Effector memory CD4-positive, alpha-beta T cell (primary cell): Measurements from ENCODE around the gene ZMYND10.
A peak's percentile ranks its signal among the peaks of the same experiment; 100 is the strongest.

Source experiments
- DNase-seq, 3 donors: peaks; one replicate each; pipeline ENCODE4 v3.0.0-alpha.2; 2020
- H3K27ac ChIP-seq: 2 replicates; pipeline ENCODE4 v1.7.0; 2013; ENCODE audit warnings: mild to moderate bottlenecking, low read length, moderate library complexity; ENCODE audit not compliant: insufficient read depth, poor library complexity, severe bottlenecking
- H3K27me3 ChIP-seq: replicated peaks from 2 replicates; pipeline ENCODE4 v1.7.0; 2013; ENCODE audit warnings: mild to moderate bottlenecking, low read length; ENCODE audit not compliant: insufficient read depth, control insufficient read depth, poor library complexity, severe bottlenecking
- H3K36me3 ChIP-seq: 2 replicates; pipeline ENCODE4 v1.7.0; 2013; ENCODE audit warnings: mild to moderate bottlenecking, low read length, moderate library complexity; ENCODE audit not compliant: control insufficient read depth, insufficient read depth
- H3K4me1 ChIP-seq: 2 replicates; pipeline ENCODE4 v1.7.0; 2013; ENCODE audit warnings: low read length, mild to moderate bottlenecking; ENCODE audit not compliant: control insufficient read depth, insufficient read depth, poor library complexity, severe bottlenecking
- H3K4me3 ChIP-seq: 2 replicates; pipeline ENCODE4 v1.7.0; 2013; ENCODE audit warnings: low read length, low read depth, mild to moderate bottlenecking; ENCODE audit not compliant: insufficient read depth, poor library complexity, severe bottlenecking
- H3K9me3 ChIP-seq: 2 replicates; pipeline ENCODE4 v1.7.0; 2013; ENCODE audit warnings: mild to moderate bottlenecking, low read length, moderate library complexity; ENCODE audit not compliant: control insufficient read depth

The ZMYND10 gene

DNA sequence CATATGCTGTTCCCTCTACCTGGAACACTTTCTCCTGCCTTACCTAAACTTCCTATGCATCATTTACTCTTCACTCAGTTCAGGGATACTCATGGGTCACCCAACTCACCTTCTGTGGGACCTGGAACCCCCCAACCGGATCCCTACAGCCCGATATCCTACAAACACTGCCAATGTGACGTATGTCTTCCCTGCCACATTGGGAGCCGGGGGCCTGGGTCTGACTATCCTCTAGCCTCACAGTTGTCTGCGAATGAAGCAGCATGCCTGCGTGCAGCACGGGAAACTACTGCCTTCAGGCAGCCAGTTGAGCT is 4.6 kb upstream of the ZMYND10 start:
- Histone ChIP-seq H3K4me3 (peak overlapping the region; percentile 81), H3K27ac (peak overlapping the region; percentile 94), H3K27me3 (no peaks in the 10 kb centered on the region), H3K4me1 (peaks cover 43% of the 10 kb centered on the region), H3K9me3 (no peaks in the 10 kb centered on the region), H3K36me3 (peaks cover 42% of the 10 kb centered on the region)
- DNase-seq, result no peak

GRCh38 chr3:50347187-50347813 is 1.8 kb upstream of the ZMYND10 start:
- no peaks in the 10 kb centered on the region for H3K9me3 ChIP-seq
- H3K36me3 ChIP-seq, result peaks cover 16% of the 10 kb centered on the region
- no peak overlapping the region for H3K27ac ChIP-seq
- no peak overlapping the region for H3K4me3 ChIP-seq
- no peaks in the 10 kb centered on the region for H3K27me3 ChIP-seq
- peak; percentile 66 to 77 (median 70) for DNase-seq
- H3K4me1 ChIP-seq, result peaks cover 44% of the 10 kb centered on the region

DNA sequence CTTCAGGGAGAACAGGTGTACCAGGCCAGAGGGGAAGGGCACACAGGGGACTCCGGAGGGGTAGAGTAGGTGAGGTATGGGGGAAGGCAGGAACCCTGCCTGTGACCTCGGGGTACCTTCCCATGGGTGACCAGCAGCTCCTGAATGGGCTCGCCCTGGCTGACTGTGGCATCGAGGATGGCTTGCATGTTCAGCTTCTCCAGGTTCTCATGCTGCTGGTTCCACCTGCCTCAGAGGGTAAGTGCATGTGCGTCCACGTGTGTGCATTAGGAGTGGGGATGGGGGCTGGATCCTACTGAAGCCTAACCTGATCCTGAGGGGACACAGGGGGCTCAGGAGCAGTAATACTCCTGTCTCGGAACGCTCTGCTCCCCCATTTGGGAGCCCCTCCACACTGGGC is 524 bp downstream of the ZMYND10 start:
- peaks cover 16% of the 10 kb centered on the region for H3K36me3 ChIP-seq
- no peak for DNase-seq
- H3K4me3 ChIP-seq, result no peak overlapping the region
- no peaks in the 10 kb centered on the region for H3K27me3 ChIP-seq
- H3K4me1 ChIP-seq, result peaks cover 44% of the 10 kb centered on the region
- H3K27ac ChIP-seq, result no peak overlapping the region
- H3K9me3 ChIP-seq, result no peaks in the 10 kb centered on the region

GRCh38 chr3:50342813-50343633 is 2.5 kb downstream of the ZMYND10 start:
- H3K27me3 ChIP-seq, result no peaks in the 10 kb centered on the region
- peaks cover 3% of the 10 kb centered on the region for H3K36me3 ChIP-seq
- H3K27ac ChIP-seq, result no peak overlapping the region
- no peak for DNase-seq
- no peaks in the 10 kb centered on the region for H3K9me3 ChIP-seq
- H3K4me3 ChIP-seq, result no peak overlapping the region
- peaks cover 46% of the 10 kb centered on the region for H3K4me1 ChIP-seq

DNA sequence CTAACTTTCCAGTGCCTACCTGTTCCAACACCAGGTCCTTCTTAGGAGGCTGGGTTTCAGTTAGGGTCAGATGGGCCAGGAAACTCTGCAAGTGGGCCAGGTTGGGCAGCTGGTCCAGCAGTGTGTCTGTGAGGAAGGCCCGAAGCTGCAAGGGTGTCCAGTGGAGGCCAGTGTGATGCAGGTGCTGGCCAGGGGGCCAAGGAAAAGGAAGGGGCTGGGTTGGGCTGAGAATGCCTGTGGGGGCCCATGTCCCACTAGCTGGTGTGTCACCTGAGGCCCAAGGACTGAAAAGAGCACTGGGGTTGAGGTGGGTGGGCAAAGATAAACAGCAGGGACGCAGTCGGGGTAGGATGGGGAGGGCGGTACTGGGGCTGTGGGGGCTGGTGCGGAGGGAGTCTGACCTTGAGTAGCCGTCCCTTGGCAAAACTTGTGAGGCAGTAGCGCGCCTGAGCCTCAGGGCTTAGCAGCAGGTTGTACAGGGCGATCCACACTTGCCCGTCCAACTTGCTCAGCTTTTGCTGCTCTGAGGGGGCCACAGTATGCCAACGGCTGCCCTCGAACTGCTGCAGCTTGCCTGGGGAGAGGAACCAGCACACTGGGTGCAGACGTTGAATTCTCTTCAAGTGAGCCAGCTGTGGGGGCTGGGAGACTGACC is 3.4 kb downstream of the ZMYND10 start:
- Histone ChIP-seq H3K27ac (no peak overlapping the region), H3K36me3 (no peaks in the 10 kb centered on the region), H3K9me3 (no peaks in the 10 kb centered on the region), H3K4me3 (no peak overlapping the region), H3K27me3 (no peaks in the 10 kb centered on the region), H3K4me1 (peaks cover 43% of the 10 kb centered on the region)
- DNase-seq, result no peak

DNA sequence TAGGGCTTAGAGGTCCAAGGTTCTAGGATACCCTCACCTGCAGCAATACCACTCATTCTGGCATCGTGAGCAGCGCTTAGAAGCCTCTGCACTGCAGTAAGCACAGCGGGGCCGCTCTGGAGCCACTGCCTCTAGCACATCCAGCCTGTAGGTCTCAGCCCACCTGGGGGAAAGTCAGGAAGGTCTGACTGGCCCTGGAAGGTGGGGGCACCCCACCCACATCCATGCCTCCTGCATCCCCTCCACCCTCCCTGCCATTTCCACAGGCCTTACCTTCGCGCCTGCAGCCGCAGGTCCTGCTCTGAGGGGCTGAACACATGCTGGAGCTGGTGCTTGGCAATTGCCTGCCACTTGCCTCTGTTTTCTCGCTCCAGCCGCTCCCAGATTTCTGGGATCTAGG is 4.0 kb downstream of the ZMYND10 start:
- no peak overlapping the region for H3K4me3 ChIP-seq
- peaks cover 42% of the 10 kb centered on the region for H3K4me1 ChIP-seq
- peak overlapping the region; percentile 95 for H3K27ac ChIP-seq

DNA sequence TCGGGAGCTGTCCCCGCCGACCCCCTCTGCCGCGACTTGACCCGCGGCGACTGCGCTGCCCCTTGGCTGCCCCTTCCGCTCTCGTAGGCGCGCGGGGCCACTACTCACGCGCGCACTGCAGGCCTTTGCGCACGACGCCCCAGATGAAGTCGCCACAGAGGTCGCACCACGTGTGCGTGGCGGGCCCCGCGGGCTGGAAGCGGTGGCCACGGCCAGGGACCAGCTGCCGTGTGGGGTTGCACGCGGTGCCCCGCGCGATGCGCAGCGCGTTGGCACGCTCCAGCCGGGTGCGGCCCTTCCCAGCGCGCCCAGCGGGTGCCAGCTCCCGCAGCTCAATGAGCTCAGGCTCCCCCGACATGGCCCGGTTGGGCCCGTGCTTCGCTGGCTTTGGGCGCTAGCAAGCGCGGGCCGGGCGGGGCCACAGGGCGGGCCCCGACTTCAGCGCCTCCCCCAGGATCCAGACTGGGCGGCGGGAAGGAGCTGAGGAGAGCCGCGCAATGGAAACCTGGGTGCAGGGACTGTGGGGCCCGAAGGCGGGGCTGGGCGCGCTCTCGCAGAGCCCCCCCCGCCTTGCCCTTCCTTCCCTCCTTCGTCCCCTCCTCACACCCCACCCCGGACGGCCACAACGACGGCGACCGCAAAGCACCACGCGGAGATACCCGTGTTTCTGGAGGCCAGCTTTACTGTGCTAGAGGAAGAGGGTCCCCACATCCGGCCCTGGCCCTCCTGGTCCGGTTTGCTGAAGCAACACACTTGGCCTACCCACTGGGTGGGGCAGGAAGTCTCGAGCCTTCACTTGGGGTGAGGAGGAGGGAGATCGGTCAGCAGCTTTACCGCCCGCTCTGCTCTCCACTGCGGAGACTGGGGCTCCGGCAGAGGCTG is 4.8 kb downstream of the ZMYND10 start, which contains the start of gene RASSF1:
Gene RASSF1, minus strand, starts transcription at position 389 of the 882 bp plus-strand sequence. Its CDS starts 31 bp downstream, at position 358.
- Histone ChIP-seq H3K4me3 (peak within 1 kb of the TSS; percentile 51), H3K9me3 (no peaks in the 10 kb centered on the region), H3K4me1 (peaks cover 42% of the 10 kb centered on the region), H3K36me3 (no peaks in the 10 kb centered on the region), H3K27ac (peak within 1 kb of the TSS; percentile 95), H3K27me3 (no peaks in the 10 kb centered on the region)
- peak; percentile 47 to 65 (median 48) for DNase-seq

More for the DNA sequence above, 4.0 kb downstream of the ZMYND10 start:
- no peaks in the 10 kb centered on the region for H3K27me3 ChIP-seq
- DNase-seq, result no peak
- H3K36me3 ChIP-seq, result no peaks in the 10 kb centered on the region
- H3K9me3 ChIP-seq, result no peaks in the 10 kb centered on the region

DNA sequence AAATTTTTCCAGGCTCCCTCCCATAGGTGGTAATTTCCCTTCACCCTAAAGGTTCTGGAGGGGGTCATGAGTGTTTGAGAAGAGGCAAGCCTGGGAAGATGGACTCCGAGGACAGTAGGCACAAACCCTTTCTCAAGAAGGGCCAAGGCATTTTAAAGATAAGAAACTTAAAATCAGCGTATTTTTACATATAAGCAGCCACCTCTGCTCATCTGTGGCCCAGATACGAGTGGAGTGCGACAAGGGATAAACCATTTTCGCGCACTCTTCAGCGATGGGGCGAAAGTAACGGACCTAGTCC is 5.4 kb downstream of the ZMYND10 start:
- no peaks in the 10 kb centered on the region for H3K9me3 ChIP-seq
- peak overlapping the region; percentile 51 for H3K4me3 ChIP-seq
- no peaks in the 10 kb centered on the region for H3K36me3 ChIP-seq
- DNase-seq, result no peak
- peaks cover 36% of the 10 kb centered on the region for H3K4me1 ChIP-seq
- no peaks in the 10 kb centered on the region for H3K27me3 ChIP-seq
- peak overlapping the region; percentile 95 for H3K27ac ChIP-seq

DNA sequence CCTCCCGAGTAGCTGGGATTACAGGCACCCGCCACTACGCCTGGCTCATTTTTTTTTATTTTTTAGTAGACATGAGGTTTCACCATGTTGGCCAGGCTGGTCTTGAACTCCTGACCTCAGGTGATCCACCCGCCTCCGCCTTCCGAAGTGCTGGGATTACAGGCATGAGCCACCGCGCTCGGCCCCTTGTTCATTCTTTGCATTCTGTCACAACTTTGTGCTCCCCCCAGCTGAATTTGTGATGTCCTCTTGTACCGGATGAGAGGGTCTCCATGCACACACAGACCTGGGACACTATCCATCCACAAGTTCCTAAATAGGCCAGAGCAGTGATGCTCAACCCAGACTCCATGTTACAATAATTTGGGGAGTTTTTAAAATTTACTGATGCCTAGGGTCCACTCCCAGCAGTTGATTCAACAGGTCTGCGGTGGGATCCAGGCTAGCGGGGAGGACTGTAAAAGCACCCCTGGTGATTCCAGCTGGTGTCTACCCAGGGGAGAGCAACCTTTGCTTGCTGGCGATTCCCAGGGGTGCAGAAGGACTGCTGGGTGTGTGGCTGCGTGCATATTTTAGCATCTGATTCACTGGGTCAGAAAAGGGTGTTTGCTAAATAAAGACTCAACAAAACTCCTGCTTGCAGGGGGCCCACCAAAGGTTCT is 5.9 kb downstream of the ZMYND10 start:
- Histone ChIP-seq H3K4me1 (peaks cover 39% of the 10 kb centered on the region), H3K4me3 (peak overlapping the region; percentile 51), H3K27ac (peak overlapping the region; percentile 95)

More for the DNA sequence above, 5.9 kb downstream of the ZMYND10 start:
- Histone ChIP-seq H3K36me3 (no peaks in the 10 kb centered on the region), H3K27me3 (no peaks in the 10 kb centered on the region), H3K9me3 (no peaks in the 10 kb centered on the region)
- no peak for DNase-seq
